Endodermal cell (in vitro differentiated cells): ENCODE data around the gene LRP1. TPM values are rescaled to one million over a fixed set of nuclear protein-coding genes. Genes with fewer than 3 reads are reported as not detected.
A peak's percentile ranks its signal among the peaks of the same experiment; 100 is the strongest.

ENCODE experiments used
- DNase-seq: peaks from one replicate; pipeline ENCODE4 v3.0.0-alpha.2; 2017
- H3K27ac ChIP-seq: 2 replicates; pipeline ENCODE4 v1.5.1; 2013; ENCODE audit warnings: mild to moderate bottlenecking, low read depth, low read length, moderate library complexity
- H3K27me3 ChIP-seq: 2 replicates; pipeline ENCODE4 v1.6.1; 2013; ENCODE audit warnings: mild to moderate bottlenecking, low read length, moderate library complexity; ENCODE audit not compliant: insufficient read depth, control insufficient read depth, poor library complexity, severe bottlenecking
- H3K36me3 ChIP-seq: 2 replicates; pipeline ENCODE4 v1.7.0; 2013; ENCODE audit warnings: mild to moderate bottlenecking, low read length, moderate library complexity; ENCODE audit not compliant: control insufficient read depth, insufficient read depth
- H3K4me1 ChIP-seq: one replicate; pipeline ENCODE4 v1.7.0; 2013; ENCODE audit warnings: low read length; ENCODE audit not compliant: control insufficient read depth, insufficient read depth
- H3K4me3 ChIP-seq: 2 replicates; pipeline ENCODE4 v1.5.1; 2013; ENCODE audit warnings: mild to moderate bottlenecking, low read length, moderate library complexity
- H3K9ac ChIP-seq: 2 replicates; pipeline ENCODE4 v1.6.1; 2013; ENCODE audit warnings: mild to moderate bottlenecking, low read length, moderate library complexity; ENCODE audit not compliant: poor library complexity, severe bottlenecking; ENCODE audit errors: extremely low read depth
- H3K9me3 ChIP-seq: 2 replicates; pipeline ENCODE4 v1.6.1; 2013; ENCODE audit warnings: mild to moderate bottlenecking, low read length, moderate library complexity; ENCODE audit not compliant: control insufficient read depth
- H3K27ac Mint-ChIP-seq: 2 replicates; pipeline ENCODE4 v1.8.0; 2020; ENCODE audit warnings: mixed read lengths
- H3K27me3 Mint-ChIP-seq: 2 replicates; pipeline ENCODE4 v1.8.0; 2021; ENCODE audit warnings: mild to moderate bottlenecking, mixed read lengths; ENCODE audit not compliant: insufficient read depth
- H3K36me3 Mint-ChIP-seq: 2 replicates; pipeline ENCODE4 v1.8.0; 2020; ENCODE audit warnings: low read depth, mixed read lengths
- H3K4me1 Mint-ChIP-seq: 2 replicates; pipeline ENCODE4 v1.8.0; 2020; ENCODE audit warnings: mixed read lengths
- H3K4me3 Mint-ChIP-seq: 2 replicates; pipeline ENCODE4 v1.8.0; 2020; ENCODE audit warnings: mild to moderate bottlenecking, moderate library complexity, mixed read lengths
- H3K9me3 Mint-ChIP-seq: 2 replicates; pipeline ENCODE4 v1.8.0; 2020; ENCODE audit warnings: mild to moderate bottlenecking, mixed read lengths
- WGBS, 2 experiments: methylation state at CpG; one replicate each; pipeline versions ENCODE4 v1.1.5 to v1.1.7; 2013; ENCODE audit warnings: missing lambda C conversion rate in 2 of 2, mixed read lengths in 1 of 2; ENCODE audit not compliant: insufficient coverage in 1 of 2, insufficient read length in 1 of 2; 5-methylcytosine and 5-hydroxymethylcytosine counted together
- total RNA-seq, 2 donors: library from RNA; stranded (reverse); fragmentation: NEBNext Ultra II Directional in 1 of 2; extraction: Animal tissue kit (Norgen Biotek cat#: 25700) in 1 of 2; gene quantifications; 2 replicates in 1 of 2; 3 replicates in 1 of 2; pipeline ENCODE4 v1.2.1, GENCODE V29; 2021
- TF ChIP-seq, protein P1 (sequence below): fragments of 200-600 bp; sonication (generic); conservative IDR thresholded peaks from 2 replicates; pipeline ENCODE4 v1.5.0; 2021; ENCODE audit warnings: antibody characterized with exemption, mild to moderate bottlenecking

Gene LRP1
- total RNA-seq, 2 donors from 2014 or later, result 74.5 to 87.7 TPM

DNA sequence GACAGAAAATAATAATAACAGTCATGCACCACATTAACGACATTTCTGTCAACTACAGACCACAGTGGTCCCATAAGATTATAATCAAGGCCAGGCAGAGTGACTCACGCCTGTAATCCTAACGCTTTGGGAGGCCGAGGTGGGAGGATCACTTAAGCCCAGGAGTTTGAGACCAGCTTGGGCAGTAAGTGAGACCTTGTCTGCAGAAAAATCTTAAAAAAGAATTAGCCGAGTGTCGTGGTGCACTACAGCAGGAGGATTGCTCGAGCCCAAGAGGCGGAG lies 30.8 kb upstream of the LRP1 start:
- Mint-ChIP-seq H3K4me1 (peaks cover 5% of the 10 kb centered on the region), H3K27me3 (no peaks in the 10 kb centered on the region), H3K9me3 (no peaks in the 10 kb centered on the region), H3K27ac (no peak overlapping the region), H3K4me3 (no peak overlapping the region), H3K36me3 (peaks cover 59% of the 10 kb centered on the region)
- no peaks in the 10 kb centered on the region for H3K27me3 ChIP-seq
- WGBS, 2 experiments, result 87 to 95% methylated on average over 8 of the region's 8 CpGs
- peaks cover 19% of the 10 kb centered on the region for H3K36me3 ChIP-seq
- H3K27ac ChIP-seq, result no peak overlapping the region
- peaks cover 3% of the 10 kb centered on the region for H3K4me1 ChIP-seq
- no peaks in the 10 kb centered on the region for H3K9me3 ChIP-seq
- TF ChIP-seq, protein P1, sequence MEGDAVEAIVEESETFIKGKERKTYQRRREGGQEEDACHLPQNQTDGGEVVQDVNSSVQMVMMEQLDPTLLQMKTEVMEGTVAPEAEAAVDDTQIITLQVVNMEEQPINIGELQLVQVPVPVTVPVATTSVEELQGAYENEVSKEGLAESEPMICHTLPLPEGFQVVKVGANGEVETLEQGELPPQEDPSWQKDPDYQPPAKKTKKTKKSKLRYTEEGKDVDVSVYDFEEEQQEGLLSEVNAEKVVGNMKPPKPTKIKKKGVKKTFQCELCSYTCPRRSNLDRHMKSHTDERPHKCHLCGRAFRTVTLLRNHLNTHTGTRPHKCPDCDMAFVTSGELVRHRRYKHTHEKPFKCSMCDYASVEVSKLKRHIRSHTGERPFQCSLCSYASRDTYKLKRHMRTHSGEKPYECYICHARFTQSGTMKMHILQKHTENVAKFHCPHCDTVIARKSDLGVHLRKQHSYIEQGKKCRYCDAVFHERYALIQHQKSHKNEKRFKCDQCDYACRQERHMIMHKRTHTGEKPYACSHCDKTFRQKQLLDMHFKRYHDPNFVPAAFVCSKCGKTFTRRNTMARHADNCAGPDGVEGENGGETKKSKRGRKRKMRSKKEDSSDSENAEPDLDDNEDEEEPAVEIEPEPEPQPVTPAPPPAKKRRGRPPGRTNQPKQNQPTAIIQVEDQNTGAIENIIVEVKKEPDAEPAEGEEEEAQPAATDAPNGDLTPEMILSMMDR, result no peak
- DNase-seq, result no peak
- no peak overlapping the region for H3K9ac ChIP-seq
- no peak overlapping the region for H3K4me3 ChIP-seq

DNA sequence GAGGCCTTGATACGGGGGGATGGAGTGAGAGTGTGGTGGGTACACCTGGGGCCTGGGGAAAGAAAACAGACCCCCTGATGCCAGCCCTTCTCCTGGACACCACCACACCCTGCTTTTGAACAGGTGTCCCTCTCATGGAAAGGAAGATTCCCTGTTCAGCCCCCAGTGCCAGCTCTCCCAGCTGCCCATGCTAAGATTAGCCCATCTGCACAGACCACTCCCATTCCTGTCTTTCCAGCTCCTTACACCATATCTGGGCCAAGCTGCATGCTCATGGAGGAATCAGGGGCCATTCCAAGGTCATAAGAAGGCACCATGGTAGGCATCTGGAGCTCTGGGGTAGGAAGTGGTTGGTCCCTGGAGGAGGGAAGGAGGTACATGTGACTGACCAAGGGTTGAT lies 29.7 kb upstream of the LRP1 start:
- H3K36me3 Mint-ChIP-seq, result peaks cover 55% of the 10 kb centered on the region
- TF ChIP-seq, protein P1, result no peak
- Histone ChIP-seq H3K9ac (no peak overlapping the region), H3K4me1 (peaks cover 5% of the 10 kb centered on the region), H3K27ac (no peak overlapping the region), H3K36me3 (peaks cover 19% of the 10 kb centered on the region), H3K4me3 (no peak overlapping the region), H3K9me3 (no peaks in the 10 kb centered on the region), H3K27me3 (no peaks in the 10 kb centered on the region)
- no peaks in the 10 kb centered on the region for H3K9me3 Mint-ChIP-seq
- no peaks in the 10 kb centered on the region for H3K27me3 Mint-ChIP-seq
- H3K4me3 Mint-ChIP-seq, result no peak overlapping the region
- H3K27ac Mint-ChIP-seq, result no peak overlapping the region
- H3K4me1 Mint-ChIP-seq, result peaks cover 3% of the 10 kb centered on the region
- DNase-seq, result no peak
- 90 to 100% methylated on average over 1 of the region's 1 CpG for WGBS, 2 experiments

DNA sequence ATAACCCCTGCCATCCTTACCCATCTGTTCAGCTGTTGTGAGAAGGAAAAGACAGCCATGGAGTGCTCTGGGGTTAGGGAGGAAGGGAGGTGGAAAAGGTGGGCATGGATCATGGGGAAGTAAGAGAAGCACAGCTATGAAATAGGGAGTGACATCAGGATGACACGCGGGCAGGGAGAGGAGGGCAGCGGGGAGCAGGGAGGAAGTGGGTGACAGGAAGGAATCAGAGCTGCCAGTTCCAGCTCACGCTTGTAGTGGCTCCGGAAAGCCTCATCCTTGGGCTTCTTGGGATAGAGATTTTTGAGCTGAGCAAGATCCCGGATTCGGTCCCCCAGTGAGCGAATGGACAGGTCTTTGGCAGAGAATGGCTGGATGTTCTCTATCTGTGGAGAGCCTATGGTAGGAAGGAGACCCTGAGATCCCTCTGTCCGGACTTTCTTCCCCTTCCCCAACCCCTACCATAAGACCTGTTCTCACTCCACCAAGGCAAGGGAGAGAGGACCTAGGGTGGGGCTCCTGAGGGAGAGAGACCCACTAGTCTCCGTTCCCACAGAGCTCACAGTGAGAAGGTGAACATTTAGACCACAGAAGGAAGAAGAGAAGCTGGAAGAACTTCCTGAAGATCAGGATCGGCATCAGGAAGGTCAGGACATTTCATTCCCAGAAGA lies 29.1 kb upstream of the LRP1 start:
- H3K27me3 Mint-ChIP-seq, result no peaks in the 10 kb centered on the region
- Histone ChIP-seq H3K4me3 (no peak overlapping the region), H3K36me3 (peaks cover 19% of the 10 kb centered on the region), H3K27me3 (no peaks in the 10 kb centered on the region), H3K27ac (no peak overlapping the region), H3K4me1 (peaks cover 5% of the 10 kb centered on the region), H3K9me3 (no peaks in the 10 kb centered on the region), H3K9ac (no peak overlapping the region)
- H3K4me1 Mint-ChIP-seq, result no peaks in the 10 kb centered on the region
- DNase-seq, result no peak
- TF ChIP-seq, protein P1, result no peak
- no peak overlapping the region for H3K4me3 Mint-ChIP-seq
- 92 to 98% methylated on average over 10 of the region's 11 CpGs for WGBS, 2 experiments
- H3K9me3 Mint-ChIP-seq, result no peaks in the 10 kb centered on the region
- peak overlapping the region; percentile 68 for H3K27ac Mint-ChIP-seq
- peaks cover 57% of the 10 kb centered on the region for H3K36me3 Mint-ChIP-seq
